Transverse colon (tissue), 4 donors: ENCODE data around the gene SDHC. TPM values are rescaled to one million over a fixed set of nuclear protein-coding genes. Genes with fewer than 3 reads are reported as not detected.

ENCODE experiments used
- DNase-seq: peaks from one replicate; pipeline ENCODE4 v3.0.0-alpha.2; 2019
- H3K27ac ChIP-seq, 4 donors: fragments of 200-600 bp; sonication (generic); 2 replicates each; pipeline ENCODE4 v1.5.1; 2016 to 2018; ENCODE audit warnings: inconsistent platforms in 4 of 4
- H3K27me3 ChIP-seq: fragments of 200-600 bp; sonication (generic); 2 replicates; pipeline ENCODE4 v1.5.1; 2017; ENCODE audit warnings: inconsistent platforms
- H3K36me3 ChIP-seq, 4 donors: fragments of 200-600 bp; sonication (generic); 2 replicates each; pipeline ENCODE4 v1.5.1; 2017 to 2019; ENCODE audit warnings: inconsistent platforms in 4 of 4
- H3K4me1 ChIP-seq, 4 donors: fragments of 200-600 bp; sonication (generic); 2 replicates each; pipeline ENCODE4 v1.5.1; 2017 to 2020; ENCODE audit warnings: inconsistent platforms in 4 of 4
- H3K4me3 ChIP-seq, 4 donors: fragments of 200-600 bp; sonication (generic); 1 replicate in 1 of 4; 2 replicates in 3 of 4; pipeline versions ENCODE4 v1.5.1 to v1.6.1; 2017 to 2019; ENCODE audit warnings: inconsistent platforms in 4 of 4
- H3K9me3 ChIP-seq, 2 donors: fragments of 200-600 bp; sonication (generic); 2 replicates each; pipeline ENCODE4 v1.5.1; 2017 to 2019; ENCODE audit warnings: inconsistent platforms in 2 of 2
- CTCF ChIP-seq, 5 experiments: fragments of 200-600 bp in 3 of 5; fragments of 450-650 bp in 2 of 5; sonication (generic) in 3 of 5; IDR thresholded peaks; 1 replicate in 2 of 5; 2 replicates in 3 of 5; pipeline ENCODE4 v1.5.1; 2016 to 2017; ENCODE audit warnings: antibody characterized with exemption in 5 of 5, inconsistent platforms in 3 of 5, mild to moderate bottlenecking in 2 of 5, moderate library complexity in 1 of 5
- EP300 ChIP-seq: sonication (generic); formaldehyde crosslinking; IDR thresholded peaks from one replicate; pipeline ENCODE4 v1.6.1; 2017; ENCODE audit warnings: antibody characterized with exemption, low read depth
- POLR2A ChIP-seq: fragments of 450-650 bp; IDR thresholded peaks from one replicate; pipeline ENCODE4 v1.6.1; 2016; ENCODE audit warnings: antibody characterized with exemption, mild to moderate bottlenecking, moderate library complexity
- POLR2AphosphoS5 ChIP-seq, 3 donors: sonication (generic); formaldehyde crosslinking; IDR thresholded peaks; one replicate each; pipeline ENCODE4 v1.6.1; 2016; ENCODE audit warnings: antibody characterized with exemption in 3 of 3
- WGBS, 2 donors: methylation state at CpG; one replicate each; pipeline ENCODE4 v1.1.5; 2018; ENCODE audit warnings: low coverage in 1 of 2; 5-methylcytosine and 5-hydroxymethylcytosine counted together
- in situ Hi-C, 4 donors: fragments of 200-750 bp; cut with MboI; loops; one replicate each; pipeline versions ENCODE4 v1.15.0 to v1.15.1; 2017; ENCODE audit warnings: low sequenced_read_pairs in 3 of 4, low pct_ligation_motif_present in 1 of 4, low pct_unique_long_range_greater_than_20kb in 1 of 4
- intact Hi-C: fragments of 100-400 bp; cut with DNase I; formaldehyde crosslinking; loops from one replicate; pipeline ENCODE4 v1.15.1; 2023; ENCODE audit warnings: low total_unique reads
- total RNA-seq, 4 donors: library from RNA; depleted of rRNA; stranded (reverse); fragments of >200 nt; gene quantifications; one replicate each; pipeline ENCODE4 v1.1.0, GENCODE V29; 2016

Gene SDHC
- total RNA-seq, 4 donors from 2014 or later: 32.1 to 223 (median 52.5) TPM

DNA sequence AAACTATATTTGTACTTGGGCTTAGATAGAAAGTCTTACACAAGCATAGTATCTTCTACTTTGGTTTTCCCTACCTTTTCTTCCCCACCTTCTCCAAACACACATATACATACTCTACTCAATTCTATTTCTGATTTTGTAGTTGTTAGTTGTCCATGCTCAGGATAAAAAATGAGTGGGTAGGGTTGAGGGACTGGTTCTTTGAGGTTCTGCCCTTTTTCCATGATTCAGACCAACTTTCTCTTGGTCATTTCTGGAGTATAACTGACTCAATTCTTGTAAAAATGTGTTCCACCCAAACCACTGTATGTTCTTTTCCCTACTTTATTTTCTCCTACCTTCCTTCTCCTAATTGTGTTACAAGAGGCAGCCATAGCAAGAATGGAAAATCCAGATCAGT, 50.2 kb downstream of the SDHC start:
- Histone ChIP-seq H3K27ac (no peak overlapping the region), H3K27me3 (no peaks in the 10 kb centered on the region), H3K4me3 (no peak overlapping the region), H3K9me3 (no peaks in the 10 kb centered on the region), H3K4me1 (peaks cover 0 to 8% (median 1%) of the 10 kb centered on the region in 4 donors), H3K36me3 (peaks cover 0 to 16% (median 0%) of the 10 kb centered on the region in 4 donors)
- TF ChIP-seq POLR2A: no peak
- no peak for TF ChIP-seq CTCF (IDR thresholded peaks at IDR 0.05)
- no peak for TF ChIP-seq EP300
- TF ChIP-seq POLR2AphosphoS5 (IDR thresholded peaks at IDR 0.05): no peak
- intact Hi-C loops: no loop called here
- DNase-seq: no peak
- in situ Hi-C loops: no loop called here

DNA sequence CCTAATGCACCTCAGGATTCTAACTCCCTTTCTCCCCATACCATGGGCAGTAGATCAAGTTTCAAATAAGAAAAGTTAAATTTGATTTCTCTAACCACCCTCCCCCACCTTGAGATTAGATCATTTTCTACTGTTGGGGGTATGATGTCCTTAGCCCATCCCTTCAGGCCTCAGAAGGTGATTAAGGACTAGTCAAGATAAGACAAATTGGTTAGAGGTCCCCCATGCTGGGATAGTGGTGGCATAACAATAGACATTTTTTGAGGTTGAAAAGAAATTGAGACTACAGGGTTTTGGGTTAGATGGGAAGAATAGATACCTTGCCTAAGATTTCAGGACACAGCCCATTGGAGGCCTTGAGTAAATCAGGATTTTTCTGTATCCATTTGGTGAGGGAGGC, 51.0 kb downstream of the SDHC start:
- H3K4me1 ChIP-seq: peaks cover 0 to 8% (median 1%) of the 10 kb centered on the region in 4 donors
- in situ Hi-C loops: no loop called here
- TF ChIP-seq POLR2AphosphoS5 (IDR thresholded peaks at IDR 0.05) (no peak), EP300 (no peak), CTCF (IDR thresholded peaks at IDR 0.05) (no peak), POLR2A (no peak)
- no peaks in the 10 kb centered on the region for H3K9me3 ChIP-seq
- no peak overlapping the region for H3K4me3 ChIP-seq
- no peak for DNase-seq
- H3K36me3 ChIP-seq: peaks cover 0 to 16% (median 0%) of the 10 kb centered on the region in 4 donors
- no peaks in the 10 kb centered on the region for H3K27me3 ChIP-seq
- no peak overlapping the region for H3K27ac ChIP-seq
- intact Hi-C loops: no loop called here

DNA sequence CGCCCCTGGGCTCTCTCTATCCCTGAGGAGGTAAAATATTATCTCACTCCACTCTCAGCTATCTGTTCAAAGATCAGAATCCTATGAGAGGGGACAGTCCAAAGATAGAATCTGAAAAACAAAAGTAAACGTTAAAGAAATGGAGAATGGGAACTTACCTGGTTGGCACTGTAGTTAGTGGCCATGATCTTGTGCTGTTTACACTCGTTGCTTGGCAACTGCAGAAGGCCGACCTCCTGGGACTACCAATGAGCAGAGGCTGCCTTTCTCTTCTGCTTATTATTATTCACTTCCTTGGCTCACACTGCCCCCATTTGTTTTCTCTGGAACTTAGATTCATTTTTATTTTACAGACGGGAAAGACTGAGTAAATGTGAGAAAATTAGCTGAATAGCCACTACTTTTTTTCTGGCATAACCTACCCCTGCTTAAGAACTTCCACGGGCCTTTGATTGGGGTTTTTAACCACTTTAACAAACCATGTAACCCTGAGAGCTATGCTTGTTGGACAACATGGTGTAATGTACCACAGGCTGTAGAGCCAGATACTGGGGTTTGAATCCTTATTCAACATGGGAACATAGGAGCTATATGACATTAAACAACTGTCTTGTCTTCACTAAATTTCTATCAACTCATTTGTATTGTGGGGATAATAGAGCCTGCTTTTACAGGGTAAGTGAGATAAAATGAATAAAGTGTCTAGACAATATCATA, 53.7 kb downstream of the SDHC start, which contains the start of gene CFAP126:
Gene CFAP126 (minus strand): TSS at position 193 of the 717 bp plus-strand sequence. CDS start 8 bp downstream, at position 185.
- TF ChIP-seq EP300: no peak
- no peak for TF ChIP-seq POLR2A
- no peak for TF ChIP-seq POLR2AphosphoS5 (IDR thresholded peaks at IDR 0.05)
- no peak for TF ChIP-seq CTCF (IDR thresholded peaks at IDR 0.05)
- WGBS, 2 donors: 28 to 37% methylated on average over 3 to 6 of the region's 6 CpGs
- no peaks in the 10 kb centered on the region for H3K9me3 ChIP-seq
- intact Hi-C loops (no loop called here), in situ Hi-C loops (no loop called here)
- H3K4me3 ChIP-seq: no peak within 1 kb of the TSS
- DNase-seq: peak; percentile 38
- peak within 1 kb of the TSS in 2 of 4 donors; percentile 29 to 44 for H3K27ac ChIP-seq
- no peaks in the 10 kb centered on the region for H3K27me3 ChIP-seq
- peaks cover 0 to 8% (median 1%) of the 10 kb centered on the region in 4 donors for H3K4me1 ChIP-seq
- H3K36me3 ChIP-seq: peaks cover 0 to 16% (median 0%) of the 10 kb centered on the region in 4 donors

GRCh38 chr1:161373442-161373841, 59.3 kb downstream of the SDHC start:
- H3K27me3 ChIP-seq: no peaks in the 10 kb centered on the region
- no peaks in the 10 kb centered on the region for H3K4me1 ChIP-seq
- intact Hi-C loops (no loop called here), in situ Hi-C loops (loop anchor here in 2 of 4 donors (10.0 kb wide), 2 partner anchors 139 to 149 kb away; partner anchors contain the start of genes APOA2 (in 1 of the 2), NR1I3 (in 1 of the 2) and TOMM40L (in 1 of the 2))
- no peak overlapping the region for H3K27ac ChIP-seq
- TF ChIP-seq CTCF (IDR thresholded peaks at IDR 0.05): no peak
- TF ChIP-seq POLR2A: no peak
- no peak for TF ChIP-seq EP300
- no peak for TF ChIP-seq POLR2AphosphoS5 (IDR thresholded peaks at IDR 0.05)
- no peak overlapping the region for H3K4me3 ChIP-seq
- H3K9me3 ChIP-seq: no peaks in the 10 kb centered on the region
- no peaks in the 10 kb centered on the region for H3K36me3 ChIP-seq
- no peak for DNase-seq
